Measurements from ENCODE around the gene ZBTB21.

ZBTB21 gene

DNA sequence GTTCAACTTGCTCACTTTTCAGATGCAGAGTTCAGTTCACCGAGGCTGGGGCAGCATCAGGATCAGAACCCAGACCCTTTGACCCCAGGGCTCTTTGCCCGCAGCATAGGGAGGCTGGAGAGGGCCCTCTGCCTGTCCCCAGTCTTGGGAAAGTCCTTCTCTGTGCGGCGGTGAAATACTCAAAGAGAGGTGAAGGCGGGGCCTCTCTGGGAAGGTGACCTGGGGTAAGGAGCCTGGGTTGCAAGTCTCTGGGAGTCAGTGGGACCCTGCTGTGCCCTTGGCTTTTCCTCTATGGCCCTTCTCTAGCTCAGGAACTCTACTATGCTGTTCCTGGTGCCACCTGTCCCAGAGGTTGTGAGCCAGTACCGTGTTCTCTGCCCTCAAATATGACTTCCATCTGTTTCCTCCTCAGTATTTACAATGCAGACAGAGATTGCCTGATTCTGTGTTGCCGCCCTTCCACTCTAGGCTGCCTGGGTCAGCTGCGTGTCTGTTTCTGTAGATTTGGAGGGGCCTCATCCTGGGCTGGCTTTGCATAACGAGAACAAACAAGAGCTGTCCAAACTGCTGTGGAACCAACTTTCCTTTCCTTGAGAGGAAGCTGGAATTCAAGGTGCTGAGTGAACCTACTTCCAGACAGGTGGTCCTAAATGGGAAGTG lies 18.7 kb upstream of the ZBTB21 start:
- DNase-seq (ENCODE audit: low read depth) = no peak
- no peak overlapping the region for H3K4me3 ChIP-seq (ENCODE audit: low read depth, low read length)
- no peak for TF ChIP-seq POLR2A (IDR thresholded peaks at IDR 0.05; ENCODE audit: extremely low read depth, insufficient read length)
- no peak for TF ChIP-seq CTCF (IDR thresholded peaks at IDR 0.05; ENCODE audit: low read depth, low read length)
- TF ChIP-seq, protein P1, sequence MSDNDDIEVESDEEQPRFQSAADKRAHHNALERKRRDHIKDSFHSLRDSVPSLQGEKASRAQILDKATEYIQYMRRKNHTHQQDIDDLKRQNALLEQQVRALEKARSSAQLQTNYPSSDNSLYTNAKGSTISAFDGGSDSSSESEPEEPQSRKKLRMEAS (IDR thresholded peaks at IDR 0.05; ENCODE audit: low read depth, low read length) = no peak
- no peak for TF ChIP-seq MYC (IDR thresholded peaks at IDR 0.05; ENCODE audit: low read depth, low read length)

DNA sequence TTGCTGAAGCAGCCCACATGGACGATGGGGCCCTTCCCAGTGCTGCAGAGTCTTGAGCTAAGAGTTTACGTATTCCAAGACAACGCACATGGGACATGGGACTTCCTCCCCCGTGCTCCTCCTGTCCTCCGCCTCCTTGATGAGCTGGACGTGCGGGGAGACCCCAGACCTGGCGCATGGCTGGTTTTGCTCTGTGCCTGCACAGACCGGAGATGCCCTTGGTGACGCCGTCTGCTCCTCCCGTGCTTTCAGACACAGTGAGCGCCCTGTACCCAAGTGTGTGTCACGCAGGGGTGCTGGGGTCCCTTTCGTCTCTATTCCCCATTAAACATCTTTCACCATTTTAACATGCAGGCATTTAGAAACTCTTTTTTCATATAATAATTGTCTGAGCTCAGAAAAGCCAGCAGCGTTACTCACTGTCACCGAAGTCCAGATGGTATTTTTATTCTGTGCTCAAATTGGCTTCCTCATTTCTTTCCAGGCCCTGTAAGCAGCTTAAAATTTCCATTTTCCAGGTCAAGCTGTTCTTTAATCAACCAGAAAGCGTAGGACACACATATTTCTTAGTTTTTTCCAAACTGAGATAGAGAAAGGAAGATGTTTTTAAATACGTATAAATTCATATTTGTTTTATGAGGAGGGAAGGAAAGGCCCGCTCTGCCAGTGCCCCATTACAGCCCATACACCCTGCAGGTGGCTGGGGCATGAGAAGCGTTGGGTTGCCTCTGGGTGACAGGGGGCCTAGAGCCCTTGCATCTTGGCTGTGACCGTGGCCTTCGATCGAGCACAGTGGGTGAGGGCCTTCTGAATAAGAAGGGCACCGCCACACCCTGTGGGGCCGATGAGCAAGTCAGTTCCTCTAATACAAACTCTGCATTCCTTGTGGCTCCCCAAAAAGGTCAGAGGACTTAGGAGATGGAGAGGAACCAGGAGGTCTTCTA lies 17.9 kb upstream of the ZBTB21 start:
- TF ChIP-seq, protein P1 (IDR thresholded peaks at IDR 0.05; ENCODE audit: low read depth, low read length) = no peak
- TF ChIP-seq MYC (IDR thresholded peaks at IDR 0.05; ENCODE audit: low read depth, low read length) (no peak), POLR2A (IDR thresholded peaks at IDR 0.05; ENCODE audit: extremely low read depth, insufficient read length) (no peak), CTCF (IDR thresholded peaks at IDR 0.05; ENCODE audit: low read depth, low read length) (no peak)
- no peak overlapping the region for H3K4me3 ChIP-seq (ENCODE audit: low read depth, low read length)
- DNase-seq (ENCODE audit: low read depth) = no peak

- TF ChIP-seq CTCF (IDR thresholded peaks at IDR 0.05; ENCODE audit: low read depth, low read length) (no peak), MYC (IDR thresholded peaks at IDR 0.05; ENCODE audit: low read depth, low read length) (no peak), POLR2A (IDR thresholded peaks at IDR 0.05; ENCODE audit: extremely low read depth, insufficient read length) (no peak)
- TF ChIP-seq, protein P1 (IDR thresholded peaks at IDR 0.05; ENCODE audit: low read depth, low read length) = no peak
- peak; percentile 11 for DNase-seq (ENCODE audit: low read depth)
- H3K4me3 ChIP-seq (ENCODE audit: low read depth, low read length) = no peak overlapping the region
These were observed 17.1 kb upstream of the ZBTB21 start for GRCh38 chr21:42027085-42027821.

DNA sequence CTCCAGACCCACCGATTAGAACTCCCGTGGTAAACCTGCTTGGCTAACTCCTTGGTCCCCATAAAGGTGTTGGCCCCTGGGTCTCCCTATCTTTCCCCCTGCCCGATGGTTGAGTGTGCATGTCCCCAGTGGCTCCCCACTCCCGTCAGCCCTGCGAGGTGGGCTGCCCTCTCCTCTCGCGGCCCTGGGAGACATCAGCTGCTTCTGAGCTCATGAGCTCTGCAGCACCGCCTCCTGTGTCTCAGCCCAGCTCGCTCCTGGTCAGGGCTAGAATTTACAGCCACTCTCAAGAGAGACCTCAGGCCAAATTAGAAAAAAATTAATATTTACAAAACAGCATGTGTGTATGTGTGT lies 15.9 kb upstream of the ZBTB21 start:
- no peak overlapping the region for H3K4me3 ChIP-seq (ENCODE audit: low read depth, low read length)
- DNase-seq (ENCODE audit: low read depth) = no peak
- no peak for TF ChIP-seq CTCF (IDR thresholded peaks at IDR 0.05; ENCODE audit: low read depth, low read length)
- TF ChIP-seq, protein P1 (IDR thresholded peaks at IDR 0.05; ENCODE audit: low read depth, low read length) = no peak
- no peak for TF ChIP-seq MYC (IDR thresholded peaks at IDR 0.05; ENCODE audit: low read depth, low read length)
- TF ChIP-seq POLR2A (IDR thresholded peaks at IDR 0.05; ENCODE audit: extremely low read depth, insufficient read length) = no peak

GRCh38 chr21:42025376-42026081 lies 15.4 kb upstream of the ZBTB21 start:
- no peak overlapping the region for H3K4me3 ChIP-seq (ENCODE audit: low read depth, low read length)
- TF ChIP-seq, protein P1 (IDR thresholded peaks at IDR 0.05; ENCODE audit: low read depth, low read length) = no peak
- no peak for TF ChIP-seq CTCF (IDR thresholded peaks at IDR 0.05; ENCODE audit: low read depth, low read length)
- TF ChIP-seq POLR2A (IDR thresholded peaks at IDR 0.05; ENCODE audit: extremely low read depth, insufficient read length) = no peak
- no peak for TF ChIP-seq MYC (IDR thresholded peaks at IDR 0.05; ENCODE audit: low read depth, low read length)
- DNase-seq (ENCODE audit: low read depth) = no peak
